GM12878 (cell line): Measurements from ENCODE around the gene GPSM1. TPM values are rescaled to one million over a fixed set of nuclear protein-coding genes. Genes with fewer than 3 reads are reported as not detected.

Experiments
- ATAC-seq: fragments of 200-7000 bp; cut with Tn5 transposase; 3 replicates; pipeline ENCODE4 v1.9.1; 2020; ENCODE audit warnings: mild to moderate bottlenecking, moderate library complexity
- BruUV-seq: library from RNA; stranded (reverse); fragments of 400-500 nt; replicated peaks from 2 replicates; lab custom pipeline; 2021; lab: Mats Ljungman, UMichigan
- CTCF ChIA-PET: fragments of 300-600 bp; sonication (Branson Sonifier 250); formaldehyde crosslinking; extraction: SDS; loops from one replicate; lab custom pipeline; 2021; ENCODE audit warnings: inconsistent platforms; lab: Yijun Ruan, JAX
- POLR2A ChIA-PET: fragments of 350-600 bp; formaldehyde crosslinking; extraction: SDS; loops from one replicate; lab custom pipeline; 2021; ENCODE audit warnings: inconsistent platforms; lab: Charles Lee
- RAD21 ChIA-PET: fragments of 300-600 bp; sonication (Branson Sonifier 250); formaldehyde crosslinking; loops from one replicate; lab custom pipeline; 2023; ENCODE audit warnings: antibody characterized with exemption; ENCODE audit not compliant: unreplicated experiment; lab: Charles Lee
- SMC1A ChIA-PET: fragments of 300-600 bp; sonication (Branson Sonifier 250); formaldehyde crosslinking; loops from one replicate; lab custom pipeline; 2023; ENCODE audit not compliant: unreplicated experiment, uncharacterized antibody; lab: Charles Lee
- DNase-seq: peaks from one replicate; pipeline ENCODE4 v3.0.0-alpha.2; 2011; ENCODE audit warnings: low read depth, low spot score
- FAIRE-seq: peaks from 3 replicates; lab custom pipeline; 2011; peaks lifted over from hg19 to GRCh38; lab: Jason Lieb, UNC
- H2AFZ ChIP-seq: 2 replicates; pipeline ENCODE4 v1.6.0; 2011; ENCODE audit warnings: low read depth, low read length, control low read depth; ENCODE audit not compliant: control insufficient read depth
- H3K27ac ChIP-seq: 2 replicates; pipeline ENCODE4 v1.5.1; 2011; ENCODE audit warnings: control low read depth; ENCODE audit not compliant: control insufficient read depth, insufficient read depth
- H3K27me3 ChIP-seq, 2 experiments: replicated peaks in 1 of 2; 2 replicates each; pipeline versions ENCODE4 v1.6.0 to v1.6.1; 2011; ENCODE audit warnings: low read length in 1 of 2; ENCODE audit not compliant: control insufficient read depth in 2 of 2, insufficient read depth in 2 of 2
- H3K36me3 ChIP-seq, 2 experiments: 2 replicates each; pipeline ENCODE4 v1.5.1; 2011; ENCODE audit warnings: low read length in 1 of 2; ENCODE audit not compliant: control insufficient read depth in 2 of 2, insufficient read depth in 2 of 2
- H3K4me1 ChIP-seq: 2 replicates; pipeline ENCODE4 v1.6.1; 2011; ENCODE audit warnings: mild to moderate bottlenecking, low read length, moderate library complexity, mixed read lengths; ENCODE audit not compliant: control insufficient read depth, insufficient read depth
- H3K4me2 ChIP-seq: 2 replicates; pipeline ENCODE4 v1.6.0; 2011; ENCODE audit warnings: control low read depth; ENCODE audit not compliant: control insufficient read depth, insufficient read depth
- H3K4me3 ChIP-seq: fragments of 200-600 bp; sonication (generic); 2 replicates; pipeline ENCODE4 v1.5.1; 2016
- H3K79me2 ChIP-seq: 2 replicates; pipeline ENCODE4 v1.6.0; 2011; ENCODE audit warnings: low read length; ENCODE audit not compliant: control insufficient read depth, insufficient read depth
- H3K9ac ChIP-seq: 2 replicates; pipeline ENCODE4 v1.8.0; 2011; ENCODE audit warnings: low read length, control low read depth, mixed read lengths; ENCODE audit not compliant: control insufficient read depth, insufficient read depth
- H3K9me3 ChIP-seq: replicated peaks from 3 replicates; pipeline ENCODE4 v1.5.1; 2011; ENCODE audit warnings: mild to moderate bottlenecking, low read length; ENCODE audit not compliant: control insufficient read depth, insufficient read depth
- H4K20me1 ChIP-seq: 2 replicates; pipeline ENCODE4 v1.6.0; 2011; ENCODE audit not compliant: control insufficient read depth, insufficient read depth
- EED ChIP-seq: sonication (generic); IDR thresholded peaks from 2 replicates; pipeline ENCODE4 v1.6.1; 2016; ENCODE audit warnings: antibody characterized with exemption, low read depth
- ELK1 ChIP-seq: IDR thresholded peaks from 2 replicates; pipeline ENCODE4 v1.6.1; 2012; ENCODE audit warnings: low read depth, low read length, improper control_type of control experiment
- FOXM1 ChIP-seq: IDR thresholded peaks from 2 replicates; pipeline ENCODE4 v1.6.1; 2012; ENCODE audit warnings: low read depth, mild to moderate bottlenecking, inconsistent platforms, low read length, moderate library complexity
- IRF3 ChIP-seq: fragments of 450-650 bp; IDR thresholded peaks from 2 replicates; pipeline ENCODE4 v1.6.1; 2014; ENCODE audit warnings: mild to moderate bottlenecking
- NR2F1 ChIP-seq: fragments of 450-650 bp; conservative IDR thresholded peaks from 2 replicates; pipeline ENCODE4 v1.6.1; 2017; ENCODE audit warnings: mild to moderate bottlenecking
- POU2F2 ChIP-seq: IDR thresholded peaks from 3 replicates; pipeline ENCODE4 v1.6.1; 2011; ENCODE audit warnings: low read depth, mild to moderate bottlenecking, low read length, borderline replicate concordance
- RBBP5 ChIP-seq: fragments of 200-600 bp; sonication (generic); conservative IDR thresholded peaks from 2 replicates; pipeline ENCODE4 v1.6.1; 2016
- RELA ChIP-seq: fragments of 450-650 bp; IDR thresholded peaks from 2 replicates; pipeline ENCODE4 v1.8.0; 2014; ENCODE audit warnings: borderline replicate concordance; ENCODE audit not compliant: partially characterized antibody
- RFX5 ChIP-seq: IDR thresholded peaks from 2 replicates; pipeline ENCODE4 v1.6.1; 2011; ENCODE audit warnings: low read depth, low read length, improper control_type of control experiment
- SREBF1 ChIP-seq: IDR thresholded peaks from 2 replicates; pipeline ENCODE4 v1.6.1; 2012; ENCODE audit warnings: mild to moderate bottlenecking, low read length
- STAT1 ChIP-seq: fragments of 450-650 bp; conservative IDR thresholded peaks from 2 replicates; pipeline ENCODE4 v1.6.1; 2014; ENCODE audit warnings: antibody characterized with exemption, mild to moderate bottlenecking
- TARDBP ChIP-seq: IDR thresholded peaks from 2 replicates; pipeline ENCODE4 v1.6.1; 2016; ENCODE audit warnings: borderline replicate concordance
- TCF12 ChIP-seq: IDR thresholded peaks from 2 replicates; pipeline ENCODE4 v1.6.1; 2011; ENCODE audit warnings: low read depth, mild to moderate bottlenecking, low read length
- WGBS: methylation state at CpG from one replicate; pipeline ENCODE4 v1.1.6; 2016; ENCODE audit warnings: low lambda C conversion rate; ENCODE audit not compliant: insufficient replicate concordance, insufficient coverage; ENCODE audit errors: missing lambda C conversion rate; 5-methylcytosine and 5-hydroxymethylcytosine counted together
- in situ Hi-C: fragments of 300-500 bp; cut with MboI; formaldehyde crosslinking; loops from 9 replicates; pipeline ENCODE4 v1.14.3; 2018; ENCODE audit warnings: mixed read lengths
- intact Hi-C: fragments of 100-400 bp; cut with micrococcal nuclease; formaldehyde crosslinking; loops from one replicate; pipeline ENCODE4 v1.14.2; 2022; ENCODE audit not compliant: unreplicated experiment
- polyA plus RNA-seq, 11 experiments: library from polyadenylated mRNA; depleted of rRNA in 4 of 11; unstranded in 6 of 11; stranded (reverse) in 5 of 11; fragments of >200 nt; fragmentation: Nextera tagmentation in 4 of 11; fragmentation: Illumina TruSeq in 1 of 11; extraction: Ambion mirVana in 4 of 11; extraction: Trizol in 1 of 11; gene quantifications; 1 replicate in 1 of 11; 2 replicates in 10 of 11; pipeline versions ENCODE4 v1.2.1 to v1.2.3, GENCODE V29; 2011 to 2016; ENCODE audit warnings: inconsistent platforms in 2 of 11, missing spikeins in 2 of 11, low read depth in 1 of 11
- total RNA-seq, 4 experiments: library from RNA; depleted of rRNA in 3 of 4; stranded (reverse); fragments of >200 nt in 3 of 4; fragmentation: Illumina TruSeq in 1 of 4; extraction: Trizol in 1 of 4; gene quantifications; 2 replicates each; pipeline versions ENCODE4 v1.2.1 to v1.2.3, GENCODE V29; 2013 to 2021
- TF ChIP-seq, protein P1 (sequence below): fragments of 450-650 bp; formaldehyde crosslinking; IDR thresholded peaks from 2 replicates; pipeline ENCODE4 v1.4.0; 2020; ENCODE audit warnings: mild to moderate bottlenecking, moderate library complexity
- TF ChIP-seq, protein P2 (sequence below): fragments of 450-650 bp; IDR thresholded peaks from 2 replicates; pipeline ENCODE4 v1.6.1; 2018; ENCODE audit warnings: borderline replicate concordance, mild to moderate bottlenecking; ENCODE audit not compliant: partially characterized antibody

Gene GPSM1
- total and polyA plus RNA-seq, 10 of the 15 experiments (the other 5 are each of a cell fraction or from before 2014, with no cell fraction given), result 0.04 to 0.10 (median 0.10) TPM; not detected in 7

GRCh38 chr9:136283291-136284235 is 43.8 kb upstream of the GPSM1 start:
- CTCF ChIA-PET, result interaction anchor here (0.6 to 2.3 kb wide), 11 partner anchors 9 to 144 kb away, joined by 3 to 11 read pairs (median 4); partner anchors contain the start of gene DNLZ
- intact Hi-C loops (loop anchor here (1.0 to 10.0 kb wide), 2 partner anchors 113 to 319 kb away; partner anchors contain the start of gene UBAC1), in situ Hi-C loops (no loop called here)
- Histone ChIP-seq H3K4me1 (no peaks in the 10 kb centered on the region), H3K4me2 (peak overlapping the region; percentile 60), H3K9ac (no peak overlapping the region), H3K9me3 (no peaks in the 10 kb centered on the region), H3K36me3 (no peaks in the 10 kb centered on the region), H4K20me1 (no peaks in the 10 kb centered on the region), H2AFZ (no peak overlapping the region), H3K27me3 (no peaks in the 10 kb centered on the region), H3K27ac (no peak overlapping the region), H3K79me2 (no peaks in the 10 kb centered on the region), H3K4me3 (no peak overlapping the region)
- SMC1A ChIA-PET, result interaction anchor here (1.2 to 1.6 kb wide), 3 partner anchors 43 to 113 kb away, joined by 3 to 6 read pairs (median 4); no protein-coding TSS in a partner anchor
- no TSS peak for BruUV-seq
- under 1% methylated on average over 31 of the region's 32 CpGs for WGBS
- ATAC-seq, result peak; percentile 99
- no peak for FAIRE-seq
- POLR2A ChIA-PET, result no interaction called here
- peak; percentile 45 for DNase-seq
- RAD21 ChIA-PET, result interaction anchor here (0.6 to 2.4 kb wide), 3 partner anchors 40 to 717 kb away, joined by 3 to 10 read pairs (median 4); no protein-coding TSS in a partner anchor
- TF ChIP-seq RFX5 (no peak), NR2F1 (peak; percentile 90), RELA (peak; percentile 35), SREBF1 (no peak), EED (no peak), POU2F2 (no peak), TCF12 (peak; percentile 17; the same call in 1 of the 2 replicates), RBBP5 (no peak), TARDBP (no peak), FOXM1 (no peak), STAT1 (no peak), ELK1 (no peak), IRF3 (no peak)
- TF ChIP-seq, protein P1, sequence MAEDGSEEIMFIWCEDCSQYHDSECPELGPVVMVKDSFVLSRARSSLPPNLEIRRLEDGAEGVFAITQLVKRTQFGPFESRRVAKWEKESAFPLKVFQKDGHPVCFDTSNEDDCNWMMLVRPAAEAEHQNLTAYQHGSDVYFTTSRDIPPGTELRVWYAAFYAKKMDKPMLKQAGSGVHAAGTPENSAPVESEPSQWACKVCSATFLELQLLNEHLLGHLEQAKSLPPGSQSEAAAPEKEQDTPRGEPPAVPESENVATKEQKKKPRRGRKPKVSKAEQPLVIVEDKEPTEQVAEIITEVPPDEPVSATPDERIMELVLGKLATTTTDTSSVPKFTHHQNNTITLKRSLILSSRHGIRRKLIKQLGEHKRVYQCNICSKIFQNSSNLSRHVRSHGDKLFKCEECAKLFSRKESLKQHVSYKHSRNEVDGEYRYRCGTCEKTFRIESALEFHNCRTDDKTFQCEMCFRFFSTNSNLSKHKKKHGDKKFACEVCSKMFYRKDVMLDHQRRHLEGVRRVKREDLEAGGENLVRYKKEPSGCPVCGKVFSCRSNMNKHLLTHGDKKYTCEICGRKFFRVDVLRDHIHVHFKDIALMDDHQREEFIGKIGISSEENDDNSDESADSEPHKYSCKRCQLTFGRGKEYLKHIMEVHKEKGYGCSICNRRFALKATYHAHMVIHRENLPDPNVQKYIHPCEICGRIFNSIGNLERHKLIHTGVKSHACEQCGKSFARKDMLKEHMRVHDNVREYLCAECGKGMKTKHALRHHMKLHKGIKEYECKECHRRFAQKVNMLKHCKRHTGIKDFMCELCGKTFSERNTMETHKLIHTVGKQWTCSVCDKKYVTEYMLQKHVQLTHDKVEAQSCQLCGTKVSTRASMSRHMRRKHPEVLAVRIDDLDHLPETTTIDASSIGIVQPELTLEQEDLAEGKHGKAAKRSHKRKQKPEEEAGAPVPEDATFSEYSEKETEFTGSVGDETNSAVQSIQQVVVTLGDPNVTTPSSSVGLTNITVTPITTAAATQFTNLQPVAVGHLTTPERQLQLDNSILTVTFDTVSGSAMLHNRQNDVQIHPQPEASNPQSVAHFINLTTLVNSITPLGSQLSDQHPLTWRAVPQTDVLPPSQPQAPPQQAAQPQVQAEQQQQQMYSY (CRISPR knock-in tag), result no peak
- TF ChIP-seq, protein P2, sequence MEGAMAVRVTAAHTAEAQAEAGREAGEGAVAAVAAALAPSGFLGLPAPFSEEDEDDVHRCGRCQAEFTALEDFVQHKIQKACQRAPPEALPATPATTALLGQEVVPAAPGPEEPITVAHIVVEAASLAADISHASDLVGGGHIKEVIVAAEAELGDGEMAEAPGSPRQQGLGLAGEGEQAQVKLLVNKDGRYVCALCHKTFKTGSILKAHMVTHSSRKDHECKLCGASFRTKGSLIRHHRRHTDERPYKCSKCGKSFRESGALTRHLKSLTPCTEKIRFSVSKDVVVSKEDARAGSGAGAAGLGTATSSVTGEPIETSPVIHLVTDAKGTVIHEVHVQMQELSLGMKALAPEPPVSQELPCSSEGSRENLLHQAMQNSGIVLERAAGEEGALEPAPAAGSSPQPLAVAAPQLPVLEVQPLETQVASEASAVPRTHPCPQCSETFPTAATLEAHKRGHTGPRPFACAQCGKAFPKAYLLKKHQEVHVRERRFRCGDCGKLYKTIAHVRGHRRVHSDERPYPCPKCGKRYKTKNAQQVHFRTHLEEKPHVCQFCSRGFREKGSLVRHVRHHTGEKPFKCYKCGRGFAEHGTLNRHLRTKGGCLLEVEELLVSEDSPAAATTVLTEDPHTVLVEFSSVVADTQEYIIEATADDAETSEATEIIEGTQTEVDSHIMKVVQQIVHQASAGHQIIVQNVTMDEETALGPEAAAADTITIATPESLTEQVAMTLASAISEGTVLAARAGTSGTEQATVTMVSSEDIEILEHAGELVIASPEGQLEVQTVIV, result no peak
